ENCODE data around the gene FILIP1L.
A peak's percentile ranks its signal among the peaks of the same experiment; 100 is the strongest.

The FILIP1L gene

GRCh38 chr3:99955773-99956562 is 158.3 kb downstream of the FILIP1L start:
- no peak for DNase-seq

- no peak for DNase-seq
Measured at GRCh38 chr3:99954914-99955644, 159.2 kb downstream of the FILIP1L start.

- DNase-seq, result no peak
Measured at GRCh38 chr3:99953596-99953995, 160.7 kb downstream of the FILIP1L start.

GRCh38 chr3:99952306-99952705 is 162.0 kb downstream of the FILIP1L start:
- DNase-seq, result no peak

GRCh38 chr3:99951701-99952100 is 162.6 kb downstream of the FILIP1L start:
- DNase-seq, result no peak

- DNase-seq, result no peak
Measured at GRCh38 chr3:99950921-99951320, 163.4 kb downstream of the FILIP1L start.

- no peak for DNase-seq
Measured at GRCh38 chr3:99949956-99950670, 164.2 kb downstream of the FILIP1L start.

- DNase-seq, result no peak
Measured at GRCh38 chr3:99948467-99949089, 165.7 kb downstream of the FILIP1L start.

- no peak for DNase-seq
Measured at GRCh38 chr3:99947356-99947755, 166.9 kb downstream of the FILIP1L start.

- peak in 1 of 56 donors; percentile 2 for DNase-seq
Measured at GRCh38 chr3:99945328-99945995, 168.8 kb downstream of the FILIP1L start.

- DNase-seq, result peak in 1 of 56 donors; percentile 8
Measured at GRCh38 chr3:99943931-99944761, 170.2 kb downstream of the FILIP1L start.

GRCh38 chr3:99941211-99941610 is 173.1 kb downstream of the FILIP1L start:
- DNase-seq, result no peak

GRCh38 chr3:99940350-99940749 is 174.0 kb downstream of the FILIP1L start:
- DNase-seq, result no peak

- no peak for DNase-seq
Measured at GRCh38 chr3:99939876-99940275, 174.4 kb downstream of the FILIP1L start.

- no peak for DNase-seq
Measured at GRCh38 chr3:99938270-99938911, 175.9 kb downstream of the FILIP1L start.

- DNase-seq, result no peak
Measured at GRCh38 chr3:99934975-99935797, 179.1 kb downstream of the FILIP1L start.

- no peak for DNase-seq
Measured at GRCh38 chr3:99933971-99934750, 180.1 kb downstream of the FILIP1L start.

GRCh38 chr3:99931059-99931458 is 183.2 kb downstream of the FILIP1L start:
- no peak for DNase-seq

Measured in amygdala (tissue), 56 donors.